Measurements from ENCODE around the gene NDST1. TPM values are rescaled to one million over a fixed set of nuclear protein-coding genes. Genes with fewer than 3 reads are reported as not detected.

The NDST1 gene
- polyA plus RNA-seq, 1 donor: 45.4 TPM

GRCh38 chr5:150498971-150499370, 9.0 kb upstream of the NDST1 start:
- no peak overlapping the region for H3K4me3 ChIP-seq (ENCODE audit: low read length)
- H3K36me3 ChIP-seq (ENCODE audit: control insufficient read depth, insufficient read depth, low read length): peaks cover 29% of the 10 kb centered on the region
- no peak overlapping the region for H3K27ac ChIP-seq (ENCODE audit: low read length)
- H3K27me3 ChIP-seq (ENCODE audit: control insufficient read depth, insufficient read depth, low read length): no peaks in the 10 kb centered on the region
- no peaks in the 10 kb centered on the region for H3K9me3 ChIP-seq (ENCODE audit: control insufficient read depth, low read depth, low read length)
- peaks cover 27% of the 10 kb centered on the region for H3K4me1 ChIP-seq (ENCODE audit: control insufficient read depth, insufficient read depth, low read length)
- no peak for DNase-seq

DNA sequence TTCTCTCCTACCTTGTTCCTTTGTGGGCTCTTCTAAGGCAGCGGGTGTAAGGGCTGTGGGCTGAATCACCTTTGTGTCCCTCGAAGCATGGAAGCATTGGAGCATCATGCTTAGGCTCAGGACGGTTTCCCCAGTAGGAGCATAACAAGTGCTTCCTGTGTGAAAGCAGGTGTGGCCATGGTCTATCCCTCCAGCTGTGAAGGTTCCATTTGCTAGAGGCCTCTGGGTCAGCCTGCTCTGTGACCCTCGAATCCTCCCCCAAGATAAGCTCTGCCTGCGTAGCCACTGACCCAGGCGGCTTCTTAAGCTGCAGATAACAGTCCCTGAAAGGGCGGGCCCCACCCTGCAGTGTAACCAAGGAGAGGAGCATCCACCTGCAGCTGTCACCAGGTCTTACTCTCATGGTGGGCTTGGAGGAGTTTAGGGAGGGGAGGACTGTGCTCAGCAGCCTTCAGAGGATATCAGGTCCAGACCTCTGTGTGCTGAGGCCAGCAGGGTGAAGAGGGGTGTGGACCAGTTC, 8.4 kb upstream of the NDST1 start:
- no peaks in the 10 kb centered on the region for H3K27me3 ChIP-seq (ENCODE audit: control insufficient read depth, insufficient read depth, low read length)
- no peak for DNase-seq
- H3K4me1 ChIP-seq (ENCODE audit: control insufficient read depth, insufficient read depth, low read length): peaks cover 29% of the 10 kb centered on the region
- peaks cover 29% of the 10 kb centered on the region for H3K36me3 ChIP-seq (ENCODE audit: control insufficient read depth, insufficient read depth, low read length)
- no peak overlapping the region for H3K27ac ChIP-seq (ENCODE audit: low read length)
- no peak overlapping the region for H3K4me3 ChIP-seq (ENCODE audit: low read length)
- no CpG with 5 or more reads among the region's 7 CpGs for WGBS (ENCODE audit: insufficient coverage, low lambda C conversion rate)
- no peaks in the 10 kb centered on the region for H3K9me3 ChIP-seq (ENCODE audit: control insufficient read depth, low read depth, low read length)

DNA sequence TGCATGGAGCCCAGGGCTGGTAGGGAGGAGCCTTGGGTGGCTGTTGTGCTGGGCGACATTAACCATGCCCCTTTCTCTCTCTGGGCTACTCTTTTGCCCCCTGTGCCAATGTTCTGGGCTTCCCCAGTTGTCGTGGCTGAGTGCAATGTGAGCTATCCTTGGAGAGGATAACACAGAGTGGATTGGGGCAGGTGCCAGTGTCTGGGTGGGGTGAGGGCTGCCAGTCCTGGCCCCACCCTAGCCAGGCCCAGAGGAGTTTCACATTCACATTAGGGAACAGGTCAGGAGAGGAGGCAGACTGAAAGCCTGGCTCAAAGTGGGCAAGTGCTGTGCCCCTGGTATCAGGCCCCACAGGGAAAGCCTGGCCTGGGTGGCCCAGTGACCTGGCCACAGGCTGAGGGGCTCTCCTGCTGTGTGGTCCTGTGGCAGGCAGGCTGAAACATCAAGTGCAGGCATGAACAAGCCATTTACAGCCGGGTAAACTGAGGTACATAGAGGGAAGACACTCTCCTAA, 7.5 kb upstream of the NDST1 start:
- Histone ChIP-seq H3K27ac (ENCODE audit: low read length) (no peak overlapping the region), H3K4me3 (ENCODE audit: low read length) (no peak overlapping the region), H3K36me3 (ENCODE audit: control insufficient read depth, insufficient read depth, low read length) (peaks cover 29% of the 10 kb centered on the region), H3K9me3 (ENCODE audit: control insufficient read depth, low read depth, low read length) (no peaks in the 10 kb centered on the region), H3K27me3 (ENCODE audit: control insufficient read depth, insufficient read depth, low read length) (no peaks in the 10 kb centered on the region), H3K4me1 (ENCODE audit: control insufficient read depth, insufficient read depth, low read length) (peaks cover 29% of the 10 kb centered on the region)
- no peak for DNase-seq
- WGBS (ENCODE audit: insufficient coverage, low lambda C conversion rate): no CpG with 5 or more reads among the region's 3 CpGs

GRCh38 chr5:150500905-150501304, 7.0 kb upstream of the NDST1 start:
- Histone ChIP-seq H3K27ac (ENCODE audit: low read length) (no peak overlapping the region), H3K27me3 (ENCODE audit: control insufficient read depth, insufficient read depth, low read length) (no peaks in the 10 kb centered on the region), H3K4me1 (ENCODE audit: control insufficient read depth, insufficient read depth, low read length) (peaks cover 29% of the 10 kb centered on the region), H3K36me3 (ENCODE audit: control insufficient read depth, insufficient read depth, low read length) (peaks cover 24% of the 10 kb centered on the region), H3K9me3 (ENCODE audit: control insufficient read depth, low read depth, low read length) (no peaks in the 10 kb centered on the region), H3K4me3 (ENCODE audit: low read length) (no peak overlapping the region)
- no CpG with 5 or more reads among the region's 8 CpGs for WGBS (ENCODE audit: insufficient coverage, low lambda C conversion rate)
- no peak for DNase-seq

DNA sequence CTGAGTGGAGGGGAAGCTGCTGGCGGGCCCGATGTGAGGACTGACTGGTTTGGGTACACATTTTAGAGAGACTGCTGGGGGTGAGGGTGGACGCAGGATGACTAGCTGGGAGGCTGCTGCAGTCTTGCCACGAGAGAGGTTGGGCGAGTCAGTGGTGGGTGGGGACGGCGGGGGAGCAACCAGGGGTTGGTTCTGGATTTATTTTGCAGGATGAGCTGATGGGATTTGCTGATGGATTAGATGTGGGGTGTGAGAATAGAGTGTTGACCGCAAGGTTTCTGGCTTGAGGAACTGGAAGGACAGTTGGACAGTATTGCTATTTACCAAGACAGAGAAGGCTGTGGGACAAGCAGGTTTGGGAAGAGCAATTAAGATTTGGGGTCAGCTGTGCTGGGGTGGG, 5.8 kb upstream of the NDST1 start:
- H3K36me3 ChIP-seq (ENCODE audit: control insufficient read depth, insufficient read depth, low read length): peaks cover 21% of the 10 kb centered on the region
- H3K27ac ChIP-seq (ENCODE audit: low read length): no peak overlapping the region
- no CpG with 5 or more reads among the region's 8 CpGs for WGBS (ENCODE audit: insufficient coverage, low lambda C conversion rate)
- peaks cover 35% of the 10 kb centered on the region for H3K4me1 ChIP-seq (ENCODE audit: control insufficient read depth, insufficient read depth, low read length)
- H3K9me3 ChIP-seq (ENCODE audit: control insufficient read depth, low read depth, low read length): no peaks in the 10 kb centered on the region
- H3K4me3 ChIP-seq (ENCODE audit: low read length): no peak overlapping the region
- DNase-seq: no peak
- H3K27me3 ChIP-seq (ENCODE audit: control insufficient read depth, insufficient read depth, low read length): no peaks in the 10 kb centered on the region

- Histone ChIP-seq H3K4me3 (ENCODE audit: low read length) (no peak overlapping the region), H3K36me3 (ENCODE audit: control insufficient read depth, insufficient read depth, low read length) (peaks cover 19% of the 10 kb centered on the region), H3K27me3 (ENCODE audit: control insufficient read depth, insufficient read depth, low read length) (no peaks in the 10 kb centered on the region), H3K27ac (ENCODE audit: low read length) (no peak overlapping the region), H3K9me3 (ENCODE audit: control insufficient read depth, low read depth, low read length) (no peaks in the 10 kb centered on the region), H3K4me1 (ENCODE audit: control insufficient read depth, insufficient read depth, low read length) (peaks cover 36% of the 10 kb centered on the region)
- DNase-seq: no peak
- no CpG with 5 or more reads among the region's 3 CpGs for WGBS (ENCODE audit: insufficient coverage, low lambda C conversion rate)
These were observed 5.1 kb upstream of the NDST1 start for GRCh38 chr5:150502847-150503246.

DNA sequence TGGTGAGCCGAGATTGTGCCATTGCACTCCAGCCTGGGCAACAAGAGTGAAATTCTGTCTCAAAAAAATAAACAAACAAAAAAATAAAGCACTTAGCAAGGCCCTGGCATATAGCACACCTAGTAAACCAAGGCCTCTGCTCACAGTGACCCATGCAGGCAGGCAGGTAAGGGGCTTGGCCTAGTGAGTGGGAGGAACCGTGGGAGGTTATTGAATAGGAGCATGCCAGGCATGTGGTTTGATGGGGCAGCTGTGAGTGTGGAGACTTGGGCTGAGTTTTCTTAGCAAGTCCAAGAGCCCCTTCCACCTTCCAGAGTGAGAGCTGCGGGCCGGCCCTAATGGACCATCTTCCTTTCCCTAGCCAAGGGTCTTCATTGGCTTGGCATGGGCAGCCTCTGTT, 4.5 kb upstream of the NDST1 start:
- Histone ChIP-seq H3K9me3 (ENCODE audit: control insufficient read depth, low read depth, low read length) (no peaks in the 10 kb centered on the region), H3K4me3 (ENCODE audit: low read length) (no peak overlapping the region), H3K27ac (ENCODE audit: low read length) (no peak overlapping the region), H3K27me3 (ENCODE audit: control insufficient read depth, insufficient read depth, low read length) (no peaks in the 10 kb centered on the region), H3K4me1 (ENCODE audit: control insufficient read depth, insufficient read depth, low read length) (peaks cover 37% of the 10 kb centered on the region), H3K36me3 (ENCODE audit: control insufficient read depth, insufficient read depth, low read length) (peaks cover 19% of the 10 kb centered on the region)
- no peak for DNase-seq
- WGBS (ENCODE audit: insufficient coverage, low lambda C conversion rate): 100% methylated on average over 1 of the region's 4 CpGs

- no peaks in the 10 kb centered on the region for H3K27me3 ChIP-seq (ENCODE audit: control insufficient read depth, insufficient read depth, low read length)
- no peaks in the 10 kb centered on the region for H3K9me3 ChIP-seq (ENCODE audit: control insufficient read depth, low read depth, low read length)
- H3K4me1 ChIP-seq (ENCODE audit: control insufficient read depth, insufficient read depth, low read length): peaks cover 38% of the 10 kb centered on the region
- no peak for DNase-seq
- no peak overlapping the region for H3K27ac ChIP-seq (ENCODE audit: low read length)
- peaks cover 13% of the 10 kb centered on the region for H3K36me3 ChIP-seq (ENCODE audit: control insufficient read depth, insufficient read depth, low read length)
- no peak overlapping the region for H3K4me3 ChIP-seq (ENCODE audit: low read length)
- WGBS (ENCODE audit: insufficient coverage, low lambda C conversion rate): no CpG with 5 or more reads among the region's 9 CpGs
These were observed 3.8 kb upstream of the NDST1 start for GRCh38 chr5:150503977-150504620.

DNA sequence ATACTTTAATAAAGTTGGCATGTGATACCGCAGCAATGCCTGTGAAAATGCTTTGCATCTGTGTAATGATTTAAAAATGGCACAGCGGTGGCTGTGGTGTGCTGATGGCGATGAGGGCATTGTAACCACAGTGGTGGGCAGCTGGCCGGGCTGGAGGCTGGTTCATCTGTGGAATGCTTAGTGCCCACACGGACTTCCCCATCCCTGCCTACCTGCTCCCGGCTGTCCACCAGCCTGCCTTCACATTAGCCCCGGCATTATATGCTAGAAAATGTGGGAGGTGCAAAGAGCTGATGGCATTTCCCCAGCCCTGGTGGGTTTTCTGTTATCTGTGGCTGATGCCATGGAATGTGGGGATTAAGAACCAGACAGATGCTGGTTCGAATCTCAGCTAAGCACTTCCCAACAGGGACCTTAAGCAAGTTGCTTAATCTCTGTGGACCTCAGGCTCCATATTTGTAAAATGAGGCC, 2.9 kb upstream of the NDST1 start:
- no CpG with 5 or more reads among the region's 8 CpGs for WGBS (ENCODE audit: insufficient coverage, low lambda C conversion rate)
- no peak overlapping the region for H3K27ac ChIP-seq (ENCODE audit: low read length)
- H3K4me3 ChIP-seq (ENCODE audit: low read length): no peak overlapping the region
- no peaks in the 10 kb centered on the region for H3K9me3 ChIP-seq (ENCODE audit: control insufficient read depth, low read depth, low read length)
- H3K27me3 ChIP-seq (ENCODE audit: control insufficient read depth, insufficient read depth, low read length): no peaks in the 10 kb centered on the region
- no peak for DNase-seq
- H3K4me1 ChIP-seq (ENCODE audit: control insufficient read depth, insufficient read depth, low read length): peaks cover 37% of the 10 kb centered on the region
- peaks cover 13% of the 10 kb centered on the region for H3K36me3 ChIP-seq (ENCODE audit: control insufficient read depth, insufficient read depth, low read length)

DNA sequence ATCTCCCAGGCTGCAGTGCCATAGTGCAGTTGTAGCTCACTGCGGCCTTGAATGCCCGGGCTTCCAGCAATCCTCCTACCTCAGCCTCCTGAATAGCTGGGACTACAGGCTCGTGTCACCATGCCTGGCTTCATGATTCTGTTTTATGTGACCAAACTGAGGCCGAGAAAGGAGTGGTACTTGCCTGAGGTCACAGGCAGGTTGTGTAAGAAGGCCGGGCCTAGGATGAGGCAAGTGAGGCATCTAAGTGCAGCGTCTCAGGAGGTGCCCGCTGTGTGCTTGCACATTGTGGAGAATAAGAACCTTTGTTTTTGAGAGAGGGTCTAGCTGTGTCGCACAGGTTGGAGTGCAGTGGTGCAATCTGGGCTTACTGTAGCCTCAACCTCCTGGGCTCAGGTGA, 2.1 kb upstream of the NDST1 start:
- no peak for DNase-seq
- no peak overlapping the region for H3K4me3 ChIP-seq (ENCODE audit: low read length)
- H3K4me1 ChIP-seq (ENCODE audit: control insufficient read depth, insufficient read depth, low read length): peaks cover 44% of the 10 kb centered on the region
- H3K27ac ChIP-seq (ENCODE audit: low read length): no peak overlapping the region
- WGBS (ENCODE audit: insufficient coverage, low lambda C conversion rate): no CpG with 5 or more reads among the region's 8 CpGs
- no peaks in the 10 kb centered on the region for H3K9me3 ChIP-seq (ENCODE audit: control insufficient read depth, low read depth, low read length)
- peaks cover 9% of the 10 kb centered on the region for H3K36me3 ChIP-seq (ENCODE audit: control insufficient read depth, insufficient read depth, low read length)
- H3K27me3 ChIP-seq (ENCODE audit: control insufficient read depth, insufficient read depth, low read length): no peaks in the 10 kb centered on the region

Data from large intestine (tissue), 3 donors.